ENCODE results near the gene EMX1.

- TF ChIP-seq EZH2 (IDR thresholded peaks at IDR 0.05) = no peak
- TF ChIP-seq POLR2AphosphoS5 (IDR thresholded peaks at IDR 0.05; ENCODE audit: borderline replicate concordance, low read depth, low read length) = no peak
Measured at GRCh38 chr2:72975017-72975416, 57.7 kb downstream of the EMX1 start.

All from SK-N-MC (cell line).